ENCODE data around the gene CITED4.

GRCh38 chr1:40894455-40894854 lies 32.3 kb upstream of the CITED4 start:
- TF ChIP-seq, protein P1, sequence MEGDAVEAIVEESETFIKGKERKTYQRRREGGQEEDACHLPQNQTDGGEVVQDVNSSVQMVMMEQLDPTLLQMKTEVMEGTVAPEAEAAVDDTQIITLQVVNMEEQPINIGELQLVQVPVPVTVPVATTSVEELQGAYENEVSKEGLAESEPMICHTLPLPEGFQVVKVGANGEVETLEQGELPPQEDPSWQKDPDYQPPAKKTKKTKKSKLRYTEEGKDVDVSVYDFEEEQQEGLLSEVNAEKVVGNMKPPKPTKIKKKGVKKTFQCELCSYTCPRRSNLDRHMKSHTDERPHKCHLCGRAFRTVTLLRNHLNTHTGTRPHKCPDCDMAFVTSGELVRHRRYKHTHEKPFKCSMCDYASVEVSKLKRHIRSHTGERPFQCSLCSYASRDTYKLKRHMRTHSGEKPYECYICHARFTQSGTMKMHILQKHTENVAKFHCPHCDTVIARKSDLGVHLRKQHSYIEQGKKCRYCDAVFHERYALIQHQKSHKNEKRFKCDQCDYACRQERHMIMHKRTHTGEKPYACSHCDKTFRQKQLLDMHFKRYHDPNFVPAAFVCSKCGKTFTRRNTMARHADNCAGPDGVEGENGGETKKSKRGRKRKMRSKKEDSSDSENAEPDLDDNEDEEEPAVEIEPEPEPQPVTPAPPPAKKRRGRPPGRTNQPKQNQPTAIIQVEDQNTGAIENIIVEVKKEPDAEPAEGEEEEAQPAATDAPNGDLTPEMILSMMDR (IDR thresholded peaks at IDR 0.05), result no peak
- TF ChIP-seq POLR2A (IDR thresholded peaks at IDR 0.05), result no peak
